Measurements from ENCODE around the gene EPHB2. TPM values are rescaled to one million over a fixed set of nuclear protein-coding genes. Genes with fewer than 3 reads are reported as not detected.

The EPHB2 gene
- total RNA-seq, 4 donors from 2014 or later, result 7.2 to 12.6 (median 9.1) TPM

DNA sequence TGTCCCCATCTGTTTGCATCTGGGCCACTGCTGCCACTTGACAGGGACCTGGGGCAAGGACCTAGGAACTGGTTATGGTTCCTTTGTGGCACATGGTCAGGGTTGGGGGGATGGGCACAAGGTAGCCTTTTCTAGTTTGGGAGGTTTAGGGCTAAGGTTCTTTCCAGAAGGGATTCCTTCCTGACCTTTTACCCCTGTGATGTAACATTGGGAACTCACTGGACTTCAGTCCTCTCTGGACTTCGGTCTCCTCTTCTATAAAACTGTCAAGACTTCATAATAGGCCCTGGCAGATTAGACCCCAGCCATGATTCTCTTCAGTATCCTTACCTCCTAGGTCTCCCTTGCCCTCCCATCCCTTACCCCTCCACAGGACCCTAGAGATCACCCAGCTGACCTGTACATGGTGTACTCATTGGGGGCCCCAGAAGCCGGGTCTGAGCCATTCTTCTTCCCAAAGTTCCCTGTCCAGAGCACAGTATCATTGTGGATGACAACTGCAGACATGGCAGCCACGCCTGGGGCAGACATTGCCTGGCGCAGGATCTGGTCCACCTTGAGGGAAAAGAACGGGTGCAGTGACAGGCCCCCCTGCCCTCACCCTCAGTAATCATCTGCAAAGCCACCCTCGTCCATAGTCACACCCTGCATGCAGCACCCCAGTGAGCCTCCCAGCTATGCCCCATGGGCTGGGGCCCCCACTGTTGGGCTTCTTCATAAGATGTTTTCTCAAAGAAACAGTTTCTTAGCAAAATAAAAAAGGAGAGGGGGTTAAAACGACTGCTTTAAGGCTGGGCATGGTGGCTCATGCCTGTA is 249.1 kb downstream of the EPHB2 start:
- Histone ChIP-seq H3K9me3 (no peaks in the 10 kb centered on the region), H3K36me3 (no peaks in the 10 kb centered on the region), H3K4me3 (no peak overlapping the region), H3K27ac (no peak overlapping the region), H3K27me3 (peaks cover 0 to 20% of the 10 kb centered on the region in 2 donors), H3K4me1 (no peaks in the 10 kb centered on the region)
- WGBS, 2 donors, result 80 to 82% methylated on average over 7 of the region's 7 CpGs
- TF ChIP-seq CTCF (IDR thresholded peaks at IDR 0.05), result no peak
- DNase-seq (ENCODE audit: low spot score in 2 of 2), result no peak

DNA sequence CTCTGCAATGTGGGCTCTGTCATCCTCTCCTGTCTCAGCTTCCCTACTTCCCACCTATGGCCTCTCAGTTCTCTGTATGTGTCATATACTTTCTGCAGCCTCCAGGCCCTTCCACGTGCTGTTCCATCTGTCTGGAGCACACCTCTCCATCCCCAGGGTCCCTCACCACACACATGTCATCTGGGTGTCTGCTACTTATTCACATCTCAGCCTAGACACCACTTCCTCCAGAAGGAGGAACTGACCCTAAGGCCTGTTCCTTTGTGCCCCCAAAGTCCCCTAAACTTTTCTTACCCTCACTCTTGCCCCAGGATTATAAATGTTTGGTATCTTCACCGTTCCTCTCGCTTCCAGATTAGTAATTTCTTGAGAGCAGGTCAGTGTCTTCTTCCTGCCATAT is 251.9 kb downstream of the EPHB2 start:
- no peak overlapping the region for H3K4me3 ChIP-seq
- peaks cover 0 to 14% (median 0%) of the 10 kb centered on the region in 4 donors for H3K9me3 ChIP-seq
- DNase-seq (ENCODE audit: low spot score in 2 of 2), result no peak
- H3K4me1 ChIP-seq, result no peaks in the 10 kb centered on the region
- peaks cover 0 to 31% of the 10 kb centered on the region in 2 donors for H3K27me3 ChIP-seq
- TF ChIP-seq EP300 (IDR thresholded peaks at IDR 0.05) (no peak), POLR2A (IDR thresholded peaks at IDR 0.05) (no peak), CTCF (IDR thresholded peaks at IDR 0.05) (no peak)
- H3K27ac ChIP-seq, result no peak overlapping the region
- 50 to 62% methylated on average over 3 of the region's 3 CpGs for WGBS, 2 donors
- H3K36me3 ChIP-seq, result no peaks in the 10 kb centered on the region

- H3K36me3 ChIP-seq, result no peaks in the 10 kb centered on the region
- no peak overlapping the region for H3K27ac ChIP-seq
- H3K9me3 ChIP-seq, result peaks cover 0 to 14% (median 0%) of the 10 kb centered on the region in 4 donors
- TF ChIP-seq POLR2A (IDR thresholded peaks at IDR 0.05) (no peak), CTCF (IDR thresholded peaks at IDR 0.05) (no peak), EP300 (IDR thresholded peaks at IDR 0.05) (no peak)
- H3K27me3 ChIP-seq, result peaks cover 0 to 33% of the 10 kb centered on the region in 2 donors
- WGBS, 2 donors, result 80 to 83% methylated on average over 7 to 10 of the region's 10 CpGs
- H3K4me1 ChIP-seq, result no peaks in the 10 kb centered on the region
- DNase-seq (ENCODE audit: low spot score in 2 of 2), result no peak
- no peak overlapping the region for H3K4me3 ChIP-seq
Measured at GRCh38 chr1:22963044-22963677, 252.5 kb downstream of the EPHB2 start.

- no peak overlapping the region for H3K4me3 ChIP-seq
- H3K27me3 ChIP-seq, result peaks cover 0 to 55% of the 10 kb centered on the region in 2 donors
- H3K9me3 ChIP-seq, result peaks cover 0 to 14% (median 0%) of the 10 kb centered on the region in 4 donors
- WGBS, 2 donors, result 79 to 82% methylated on average over 5 of the region's 5 CpGs
- peaks cover 0 to 6% (median 0%) of the 10 kb centered on the region in 4 donors for H3K4me1 ChIP-seq
- TF ChIP-seq CTCF (IDR thresholded peaks at IDR 0.05), result no peak
- TF ChIP-seq EP300 (IDR thresholded peaks at IDR 0.05), result no peak
- TF ChIP-seq POLR2A (IDR thresholded peaks at IDR 0.05), result no peak
- no peak overlapping the region for H3K27ac ChIP-seq
- H3K36me3 ChIP-seq, result no peaks in the 10 kb centered on the region
- DNase-seq (ENCODE audit: low spot score in 2 of 2), result no peak
Measured at GRCh38 chr1:22966309-22966708, 255.7 kb downstream of the EPHB2 start.

GRCh38 chr1:22967833-22968232 is 257.2 kb downstream of the EPHB2 start:
- peaks cover 0 to 14% (median 0%) of the 10 kb centered on the region in 4 donors for H3K9me3 ChIP-seq
- peaks cover 0 to 6% (median 0%) of the 10 kb centered on the region in 4 donors for H3K4me1 ChIP-seq
- no peak for DNase-seq (ENCODE audit: low spot score in 2 of 2)
- H3K27ac ChIP-seq, result no peak overlapping the region
- H3K27me3 ChIP-seq, result peaks cover 0 to 68% of the 10 kb centered on the region in 2 donors
- no peak overlapping the region for H3K4me3 ChIP-seq
- no peak for TF ChIP-seq POLR2A (IDR thresholded peaks at IDR 0.05)
- no peak for TF ChIP-seq CTCF (IDR thresholded peaks at IDR 0.05)
- no peak for TF ChIP-seq EP300 (IDR thresholded peaks at IDR 0.05)
- 64 to 68% methylated on average over 2 of the region's 2 CpGs for WGBS, 2 donors
- H3K36me3 ChIP-seq, result no peaks in the 10 kb centered on the region
